GM21723 (cell line): ENCODE data around the gene RAB11FIP5.

Experiments
- ATAC-seq: cut with Tn5 transposase; IDR thresholded peaks from one replicate; pipeline ENCODE4 v1.9.1; 2021; ENCODE audit warnings: mild to moderate bottlenecking, moderate library complexity; ENCODE audit not compliant: unreplicated experiment

Gene RAB11FIP5

DNA sequence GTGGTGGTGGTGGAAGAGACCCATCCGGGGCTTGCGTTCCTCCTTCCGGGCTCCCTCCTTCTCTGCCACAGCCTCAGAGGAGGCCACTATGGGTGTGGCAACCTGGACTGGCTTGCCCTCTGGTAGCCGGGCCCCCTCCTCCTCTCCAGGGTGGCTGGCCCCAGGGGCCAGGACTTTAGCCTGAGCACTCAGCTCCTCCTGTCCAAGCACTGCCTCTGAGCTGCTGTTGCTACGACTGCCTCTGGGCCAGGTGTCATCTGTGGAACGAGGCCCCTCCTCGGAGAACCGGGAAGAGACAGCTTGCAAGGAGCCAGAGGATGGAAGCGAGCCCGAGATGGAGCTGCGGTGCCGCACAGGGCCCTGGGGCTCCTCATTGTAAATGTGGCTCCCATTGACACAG is 24.5 kb downstream of the RAB11FIP5 start:
- ATAC-seq, result no peak

DNA sequence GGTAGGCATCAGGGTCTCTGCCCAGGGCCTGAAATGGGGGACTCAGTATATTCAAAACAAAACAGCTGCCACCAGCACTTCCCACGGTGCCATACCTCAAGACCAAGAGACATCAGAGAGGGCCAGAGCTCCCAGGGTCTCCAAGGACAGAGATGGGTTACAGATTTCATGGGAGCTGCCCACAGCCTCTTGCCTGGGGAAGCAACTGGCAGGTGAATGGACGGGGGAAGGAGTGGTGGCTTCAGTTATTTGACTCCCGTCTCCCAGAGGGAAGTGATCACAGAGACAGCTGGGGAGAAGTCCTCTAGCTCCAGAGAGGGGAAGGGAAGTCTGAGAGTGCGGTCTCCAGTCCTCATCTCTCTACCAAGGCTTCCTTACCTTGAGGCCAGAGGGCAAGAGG is 25.4 kb downstream of the RAB11FIP5 start:
- ATAC-seq, result no peak

DNA sequence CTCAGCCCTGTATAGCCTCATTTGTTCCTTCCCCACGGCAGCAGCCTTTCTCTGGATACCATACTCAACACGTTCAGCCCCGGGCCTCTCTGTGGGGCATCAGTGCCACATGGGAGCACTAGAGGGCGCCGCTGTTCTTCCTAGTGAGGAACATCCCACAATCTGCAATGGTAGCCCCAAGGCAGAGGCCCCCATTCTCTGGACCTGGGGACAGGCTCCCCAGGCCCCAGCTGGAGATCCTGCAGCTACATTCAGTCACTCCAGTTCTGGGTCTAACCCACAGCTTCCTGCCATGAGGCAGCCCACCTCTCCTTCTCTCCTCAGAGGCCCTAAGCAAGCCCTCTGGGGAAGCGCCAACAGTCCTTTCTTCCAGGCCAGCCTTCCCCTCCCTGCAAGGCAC is 27.1 kb downstream of the RAB11FIP5 start:
- ATAC-seq, result peak; percentile 88

DNA sequence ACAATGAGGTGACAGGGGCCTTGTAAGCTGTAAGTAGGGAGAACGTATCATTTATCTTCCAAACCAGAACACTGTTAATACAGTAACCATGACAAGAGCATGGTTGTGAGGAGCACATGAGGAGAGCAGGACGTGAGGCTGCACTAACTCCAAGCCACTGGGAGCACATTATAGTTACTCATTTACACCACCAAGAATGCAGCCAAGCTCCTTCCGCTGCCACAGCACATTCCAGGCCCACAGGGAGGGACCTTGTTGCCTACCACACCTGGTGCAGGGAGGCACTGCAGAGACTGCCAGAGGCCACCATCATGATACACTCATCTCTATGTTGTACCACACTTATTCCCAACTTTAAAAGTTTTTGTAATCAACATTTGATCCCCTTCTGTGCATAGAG is 27.8 kb downstream of the RAB11FIP5 start:
- no peak for ATAC-seq

DNA sequence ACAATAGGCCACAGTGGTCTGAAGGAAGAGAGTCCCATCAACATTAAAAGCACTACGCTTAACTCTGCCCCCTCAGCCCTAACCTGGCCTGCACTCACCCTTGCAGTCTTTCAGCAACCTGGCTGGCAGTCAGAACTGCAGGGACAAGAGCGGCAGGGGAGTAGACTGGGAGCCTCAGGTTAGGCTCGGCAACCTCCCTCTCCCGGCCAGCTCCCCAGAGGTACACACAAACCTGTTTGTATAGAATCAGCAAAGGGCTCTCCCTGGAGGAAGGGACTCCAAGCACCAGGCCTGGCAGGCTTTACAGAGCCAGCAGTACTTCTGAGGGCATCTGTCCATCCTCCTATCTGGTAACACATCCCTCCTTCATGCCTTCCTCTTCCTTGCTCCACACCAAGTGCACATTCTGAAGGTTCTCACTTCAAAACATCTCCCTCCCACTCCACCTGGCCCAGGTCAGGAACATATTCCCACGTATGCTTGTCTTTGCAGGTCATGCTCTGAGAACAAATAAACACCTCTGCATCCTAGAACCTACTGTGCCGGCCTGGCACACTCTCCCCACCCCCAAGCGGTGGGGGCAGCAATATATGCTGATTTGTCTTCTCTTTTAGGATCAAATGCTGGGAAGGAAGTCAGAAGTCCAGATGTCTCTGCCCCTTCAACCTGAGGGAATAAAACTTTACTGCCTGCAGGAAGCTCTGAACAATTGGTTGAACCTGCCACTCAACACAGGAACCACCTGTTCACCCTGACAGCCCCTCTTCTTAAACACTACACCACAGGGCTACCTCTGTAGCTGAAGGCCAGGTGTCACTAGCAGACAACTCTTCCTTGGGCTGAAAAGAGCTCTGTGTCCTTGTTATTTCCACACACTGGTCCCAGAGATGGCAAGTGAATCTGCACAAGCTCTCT is 28.6 kb downstream of the RAB11FIP5 start:
- no peak for ATAC-seq

DNA sequence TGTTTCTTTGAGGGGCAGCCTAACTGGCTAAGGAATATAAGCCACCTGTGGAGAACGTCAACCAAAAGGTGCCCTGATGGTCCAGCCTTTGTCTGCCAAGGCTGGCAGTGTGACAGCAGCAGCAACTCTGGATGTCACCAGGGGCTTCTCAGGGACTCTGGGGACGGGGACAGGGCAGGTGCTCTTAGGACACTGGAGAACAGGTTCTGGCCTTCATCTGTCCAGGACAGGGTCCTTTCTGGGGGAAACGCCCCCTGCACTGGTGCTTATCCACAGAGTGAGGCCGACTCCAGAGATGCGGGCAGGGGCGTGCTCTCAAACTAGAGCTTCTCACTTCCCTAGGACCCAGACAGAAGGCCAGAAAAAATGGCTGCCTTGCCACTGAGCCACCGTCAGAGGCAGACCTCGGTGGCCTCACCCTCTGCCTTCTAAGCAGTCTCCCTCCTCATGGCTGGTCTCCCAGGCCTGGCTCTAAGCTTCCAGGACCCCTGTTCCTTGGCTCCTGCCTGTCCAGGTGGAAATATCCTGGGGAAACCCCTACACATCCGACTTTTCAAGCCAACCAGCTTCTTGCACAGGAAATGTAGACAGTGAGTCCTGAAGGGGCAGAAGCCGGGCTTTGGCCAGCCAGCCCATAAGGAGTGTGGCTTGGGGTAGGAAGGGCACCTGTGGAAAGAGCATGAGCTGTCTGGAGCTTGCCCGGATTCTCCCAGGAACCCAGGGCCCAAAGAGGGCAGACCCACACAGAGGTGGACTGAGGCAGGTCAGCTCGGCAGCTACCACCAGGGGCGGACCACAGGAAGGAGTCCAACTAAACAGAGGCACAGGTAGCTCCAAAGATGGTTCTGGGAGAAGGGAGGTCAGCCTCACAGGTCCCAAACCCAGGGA is 30.0 kb downstream of the RAB11FIP5 start:
- no peak for ATAC-seq

DNA sequence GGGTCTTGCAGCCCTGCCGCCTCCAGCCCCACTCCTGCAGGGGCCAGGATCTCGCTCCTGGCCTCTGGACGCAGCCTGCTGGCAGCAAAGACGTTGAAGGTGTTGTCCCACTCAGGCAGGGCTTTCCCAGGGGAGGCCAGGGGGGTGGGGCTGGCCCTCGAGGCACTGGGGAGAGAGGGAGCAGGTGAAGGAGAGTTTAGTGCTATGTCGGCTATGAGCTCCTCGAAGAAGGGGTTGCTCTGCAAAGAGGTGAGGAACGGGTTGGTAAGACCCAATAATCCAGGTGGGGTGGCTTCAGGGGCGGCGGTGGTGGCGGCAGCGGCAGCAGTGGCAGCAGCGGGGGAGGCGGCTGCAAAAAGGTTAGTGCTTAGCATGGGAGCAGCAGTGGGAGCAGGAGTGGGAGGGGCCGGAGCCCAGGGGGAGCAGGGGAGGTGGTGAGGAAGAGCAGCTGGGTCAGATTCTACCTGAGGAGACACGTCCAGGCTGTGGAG is 31.5 kb downstream of the RAB11FIP5 start:
- no peak for ATAC-seq

DNA sequence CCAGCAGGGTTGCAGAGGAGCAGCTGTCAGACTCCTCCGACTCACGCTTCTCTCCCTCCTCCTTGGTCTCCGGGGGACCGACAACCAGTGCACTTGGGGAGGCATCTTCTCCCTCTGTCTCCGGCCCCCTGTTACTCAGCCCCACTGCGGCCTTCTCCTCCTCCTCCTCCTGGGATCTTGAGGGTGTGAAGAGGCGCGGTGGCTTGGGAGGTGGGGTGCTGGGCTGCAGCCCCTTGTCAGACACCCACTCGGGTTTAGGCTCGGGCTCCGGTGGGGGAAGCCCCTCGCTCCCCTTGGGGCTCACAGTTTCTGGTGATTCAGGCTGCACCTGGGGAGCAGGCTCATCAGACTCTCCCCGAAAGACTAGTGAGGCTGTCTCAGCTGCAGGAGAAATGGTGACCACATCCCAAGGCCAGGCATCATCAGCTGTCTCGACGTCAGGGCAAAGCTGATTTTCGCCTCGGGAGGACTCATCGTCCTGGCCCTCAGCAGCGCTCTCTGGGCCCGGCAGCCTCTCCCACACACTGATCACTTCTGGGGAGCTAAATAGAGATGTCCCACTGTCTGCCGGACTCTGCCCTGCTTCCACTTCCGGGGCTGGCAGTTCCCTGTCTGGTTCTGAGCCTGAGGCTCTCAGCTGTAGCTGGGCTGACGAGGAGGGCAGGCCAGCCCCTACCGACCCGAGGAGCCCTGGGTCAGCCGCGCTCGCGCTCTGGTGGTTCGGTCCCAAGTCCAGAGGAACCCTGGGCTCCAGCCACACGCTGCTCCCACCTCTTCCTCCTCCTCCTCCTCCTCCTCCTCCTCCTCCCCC is 32.2 kb downstream of the RAB11FIP5 start:
- no peak for ATAC-seq

DNA sequence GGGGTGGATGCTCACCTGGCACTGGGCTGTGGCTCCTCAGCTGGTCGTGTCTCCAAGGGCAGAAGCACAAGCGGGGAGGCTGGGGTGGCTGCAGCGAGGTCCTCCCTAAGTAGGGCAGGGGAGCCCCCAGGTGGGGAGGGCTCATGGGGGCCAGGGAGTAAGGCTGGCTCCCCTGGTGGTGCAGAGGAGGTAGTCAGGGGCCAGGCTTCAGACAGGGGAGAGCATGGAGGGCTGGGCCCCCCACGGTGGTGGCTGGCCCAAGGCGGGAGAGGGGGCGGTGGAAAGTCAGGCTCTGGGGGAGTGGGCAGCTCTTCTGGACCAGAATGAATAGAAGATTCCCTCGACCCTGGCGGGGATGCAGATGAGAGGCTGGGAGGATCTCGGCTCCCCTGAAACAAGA is 33.1 kb downstream of the RAB11FIP5 start:
- no peak for ATAC-seq

DNA sequence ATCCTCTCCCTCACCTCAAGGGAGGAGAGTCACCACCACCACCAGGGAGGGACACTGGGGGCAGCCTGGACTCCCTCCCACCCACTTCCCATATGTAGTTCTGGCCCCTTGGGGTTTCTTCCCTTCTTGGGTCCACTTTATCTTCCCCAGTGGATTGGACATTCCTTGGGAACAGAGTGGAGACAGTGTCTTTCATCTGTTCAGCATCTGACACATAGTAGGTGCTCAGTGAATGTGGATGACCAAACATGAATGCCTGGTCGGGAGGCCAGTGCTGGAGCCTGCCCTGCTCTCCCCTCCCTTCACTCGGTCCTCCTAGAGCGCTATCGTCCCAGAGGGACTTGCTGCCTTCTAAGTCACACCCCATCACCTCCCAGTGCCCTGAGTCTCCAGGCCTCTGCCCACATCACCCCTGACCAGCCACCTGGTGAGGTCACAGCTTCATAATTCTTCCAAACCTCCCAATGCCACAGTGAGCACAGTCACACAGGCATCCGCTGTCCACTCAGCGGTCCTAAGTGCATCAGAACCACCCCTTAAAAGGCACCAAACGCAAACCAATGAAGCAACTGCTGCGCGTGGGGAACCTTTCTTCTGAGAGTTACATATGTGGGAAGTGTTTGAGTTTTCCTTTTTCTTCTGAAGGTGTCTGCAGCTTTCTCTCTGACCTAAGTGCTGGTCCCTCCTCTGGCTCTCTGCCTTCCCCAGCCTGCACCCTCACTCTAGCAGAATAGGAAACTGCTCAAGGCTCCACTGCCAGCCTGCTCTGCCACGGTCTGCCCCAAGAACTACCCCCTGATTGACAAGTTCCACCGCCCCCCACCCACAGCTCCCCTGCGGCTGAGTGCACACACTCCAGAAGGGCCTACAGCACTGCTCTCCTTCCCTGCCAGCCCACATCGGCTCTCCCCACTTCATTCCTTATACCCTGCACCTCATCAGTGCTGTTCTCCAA is 34.0 kb downstream of the RAB11FIP5 start:
- ATAC-seq, result no peak

DNA sequence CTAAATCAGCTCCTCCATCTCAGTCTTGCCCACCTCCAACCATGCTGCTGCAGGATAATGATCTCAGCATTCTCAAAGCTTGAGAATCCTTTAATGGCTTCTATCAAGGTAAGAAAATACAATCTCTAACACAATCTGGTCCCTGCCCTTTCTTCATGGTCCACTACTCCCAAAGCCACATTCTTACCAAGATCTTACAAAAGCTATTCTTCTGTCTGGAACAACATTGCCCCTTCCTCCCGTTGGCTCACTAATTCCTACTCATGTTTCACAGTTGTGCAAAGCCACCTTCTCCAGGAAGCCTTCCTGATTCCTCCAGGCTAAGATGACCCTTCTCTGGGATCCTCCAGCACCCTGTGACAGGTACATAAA is 35.3 kb downstream of the RAB11FIP5 start:
- ATAC-seq, result no peak

DNA sequence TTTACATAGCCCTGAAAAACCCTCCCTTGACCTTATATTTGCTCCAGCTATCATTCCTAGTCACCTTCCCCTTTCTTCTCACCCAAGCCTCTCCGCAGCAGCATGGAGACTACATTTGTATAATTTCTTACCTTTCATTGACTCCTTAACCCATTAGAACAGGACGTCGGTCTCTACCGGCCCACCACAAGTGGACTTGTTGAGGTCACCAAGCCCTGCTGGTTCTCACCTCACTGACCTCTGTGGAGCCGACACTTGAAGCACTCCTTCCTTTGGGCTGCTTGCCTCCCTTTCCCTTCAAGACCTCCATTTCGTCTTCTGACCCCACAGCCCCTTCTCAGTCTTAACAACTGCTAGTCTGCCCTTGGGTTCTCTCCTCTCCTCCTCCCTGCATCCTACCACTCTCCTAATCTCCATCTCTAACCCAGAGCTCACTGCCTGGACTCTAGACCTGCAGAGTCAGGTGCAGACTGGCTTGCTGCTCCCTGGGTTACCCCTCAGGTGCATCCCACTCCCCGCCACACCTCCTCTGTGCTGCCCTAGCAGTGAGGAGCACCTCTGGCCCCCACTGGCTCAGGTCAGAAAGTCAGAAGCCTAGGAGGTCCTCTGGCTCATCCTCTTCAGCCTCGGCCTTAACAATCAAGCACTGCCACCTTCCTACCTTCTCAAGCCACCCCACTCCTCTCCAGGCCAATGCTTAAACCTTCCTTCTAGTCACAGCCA is 35.9 kb downstream of the RAB11FIP5 start:
- ATAC-seq, result no peak

DNA sequence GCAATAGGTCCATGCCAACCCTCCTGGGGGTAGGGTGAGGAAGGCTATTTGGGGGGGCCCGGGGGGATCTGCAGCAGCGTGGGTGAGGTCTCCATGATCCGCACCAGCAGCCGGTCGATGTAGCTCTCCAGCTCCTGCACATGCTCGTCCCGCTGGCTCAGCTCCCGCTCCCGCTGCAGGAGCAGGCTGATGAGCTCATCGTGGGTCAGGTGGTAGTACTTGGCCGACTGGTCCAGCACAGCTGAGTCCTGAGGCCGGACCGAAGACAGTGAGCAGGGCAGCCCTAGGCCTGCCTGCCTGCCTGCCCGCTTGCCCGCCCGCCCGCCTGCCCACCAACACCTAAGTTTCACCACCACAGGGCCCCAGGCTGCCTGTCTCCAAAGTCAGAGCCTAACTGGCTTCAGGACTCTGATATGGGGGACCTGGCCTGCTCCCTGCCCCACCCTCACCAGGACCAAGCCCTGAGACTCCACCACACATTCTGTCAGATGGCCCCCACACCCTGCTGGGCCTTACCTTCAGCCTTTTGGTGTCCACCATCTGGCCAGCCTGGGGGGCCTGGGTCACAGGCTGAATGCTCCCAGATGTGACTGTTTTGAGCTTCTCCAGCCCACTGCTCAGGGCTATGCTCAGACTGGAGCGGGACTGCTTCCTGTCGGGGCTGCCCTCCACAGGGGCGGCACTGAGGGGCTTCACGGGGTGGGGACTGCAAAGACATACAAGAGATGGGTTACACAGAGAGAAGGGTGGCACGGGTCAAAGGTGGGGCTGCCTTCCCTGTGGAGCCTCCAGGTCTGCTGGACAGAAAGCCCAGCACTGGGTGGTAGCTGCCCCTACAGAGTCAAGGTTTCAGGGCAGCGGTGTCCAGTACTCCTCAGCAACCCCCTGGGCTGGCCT is 37.0 kb downstream of the RAB11FIP5 start:
- no peak for ATAC-seq

DNA sequence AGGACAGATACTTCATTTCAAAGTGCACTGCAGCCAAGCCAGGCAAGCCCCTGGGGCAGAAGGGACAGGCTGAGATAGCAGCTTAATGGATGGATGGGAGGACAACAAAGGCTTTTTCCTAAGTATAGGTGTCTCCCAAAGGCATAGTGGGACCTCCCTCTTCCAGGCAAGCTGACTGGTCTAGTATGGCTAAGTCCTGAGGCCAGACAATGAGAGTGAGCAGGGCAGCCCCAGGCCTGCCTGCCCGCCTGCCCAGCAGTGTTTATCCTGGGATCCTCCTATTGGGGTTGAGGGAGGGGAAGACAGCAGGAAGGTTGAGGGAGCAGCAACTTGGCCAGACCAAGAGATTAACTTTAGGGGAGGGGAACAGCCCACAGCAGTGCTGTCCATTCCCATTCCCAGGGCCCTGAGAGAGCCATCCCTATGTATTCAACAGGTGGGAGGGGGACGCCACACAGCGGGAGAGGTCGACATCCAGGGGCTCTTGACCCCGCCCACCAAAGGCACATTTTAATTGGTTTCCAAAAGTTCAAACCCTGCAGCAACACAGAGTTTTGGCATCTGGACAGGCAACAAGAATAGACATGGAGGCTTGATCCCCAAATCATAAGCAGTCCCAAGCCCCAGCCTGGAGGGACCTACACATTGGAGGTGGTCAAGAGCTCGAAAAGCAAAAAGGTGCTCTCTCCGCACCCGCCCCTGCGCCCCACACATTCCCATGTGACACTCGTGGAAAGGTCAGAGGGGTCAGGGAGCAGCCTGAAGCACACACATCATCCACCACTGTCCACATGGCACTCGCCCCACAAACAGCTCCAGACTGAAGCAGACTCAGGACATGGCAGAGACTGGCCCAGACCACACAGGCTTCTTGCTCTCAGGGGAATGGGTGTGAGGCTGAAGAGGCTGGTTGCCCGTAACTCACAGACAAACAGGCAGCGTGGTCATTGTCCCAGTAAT is 38.4 kb downstream of the RAB11FIP5 start:
- no peak for ATAC-seq

DNA sequence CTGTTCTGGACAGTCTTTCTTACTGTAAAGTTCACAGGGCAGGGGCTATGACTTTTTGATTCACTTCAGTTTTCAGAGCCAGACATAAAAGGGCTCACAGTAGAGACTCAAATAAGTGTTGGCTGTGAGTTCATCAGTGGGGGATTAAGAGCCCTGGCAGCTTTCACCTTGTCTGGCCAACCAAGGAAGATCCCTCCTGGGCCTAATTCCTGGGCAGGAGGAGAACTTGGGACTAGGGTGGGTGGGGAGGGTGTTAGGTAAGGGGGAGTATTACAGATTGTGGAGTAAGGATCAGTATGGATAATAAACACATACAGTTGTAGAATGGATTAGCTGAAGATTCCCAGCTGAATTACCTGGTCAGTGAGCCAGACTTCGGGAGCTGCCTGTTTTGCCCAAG is 40.3 kb downstream of the RAB11FIP5 start:
- ATAC-seq, result no peak

DNA sequence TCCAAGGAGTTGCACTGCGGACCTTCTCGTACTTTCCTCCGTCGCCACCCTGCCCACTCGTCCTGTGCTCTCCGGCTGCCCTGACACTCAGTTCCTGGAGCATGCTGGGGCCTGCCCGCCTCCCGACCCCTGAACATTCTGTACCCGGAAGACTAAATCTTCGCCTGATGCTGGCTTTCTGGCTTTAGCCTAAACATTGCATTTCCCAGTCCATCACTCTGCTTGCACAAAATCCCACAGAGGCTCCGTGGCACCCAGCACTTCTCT is 40.7 kb downstream of the RAB11FIP5 start:
- peak; percentile 16 for ATAC-seq
